Activated T-helper 2 cell treated with anti-CD3 and anti-CD28 coated beads, Interferon-gamma antibody, Interleukin-2, Interleukin-4, amounts not matched to agents 10 μg/mL and 5 μg/mL and 100 μg/mL, durations not matched to agents 14 hours and 24 hours and 36 hours (primary cell): ENCODE measurements around the gene MPPED2. TPM values are rescaled to one million over a fixed set of nuclear protein-coding genes. Genes with fewer than 3 reads are reported as not detected.

Source experiments
- DNase-seq: peaks from one replicate; pipeline ENCODE4 v3.0.0; 2021; ENCODE audit warnings: low spot score
- H3K27ac Mint-ChIP-seq: one replicate; pipeline ENCODE4 v1.8.0; 2021; ENCODE audit warnings: mixed read lengths
- H3K27me3 Mint-ChIP-seq: one replicate; pipeline ENCODE4 v1.8.0; 2021; ENCODE audit warnings: low read depth, mixed read lengths
- H3K36me3 Mint-ChIP-seq: one replicate; pipeline ENCODE4 v1.8.0; 2021; ENCODE audit warnings: low read depth, mixed read lengths
- H3K4me1 Mint-ChIP-seq: one replicate; pipeline ENCODE4 v1.8.0; 2021; ENCODE audit warnings: low read depth, mixed read lengths
- H3K4me3 Mint-ChIP-seq: one replicate; pipeline ENCODE4 v1.8.0; 2021; ENCODE audit warnings: low read depth, mild to moderate bottlenecking, moderate library complexity, mixed read lengths
- H3K9me3 Mint-ChIP-seq: one replicate; pipeline ENCODE4 v1.8.0; 2021; ENCODE audit warnings: mixed read lengths
- intact Hi-C: fragments of 100-400 bp; cut with micrococcal nuclease; formaldehyde crosslinking; loops from one replicate; pipeline ENCODE4 v1.15.1; 2023
- total RNA-seq: library from RNA; stranded (reverse); gene quantifications from 2 replicates; pipeline ENCODE4 v1.2.3, GENCODE V29; 2022

MPPED2 gene
- total RNA-seq, 1 donor from 2014 or later = not detected

DNA sequence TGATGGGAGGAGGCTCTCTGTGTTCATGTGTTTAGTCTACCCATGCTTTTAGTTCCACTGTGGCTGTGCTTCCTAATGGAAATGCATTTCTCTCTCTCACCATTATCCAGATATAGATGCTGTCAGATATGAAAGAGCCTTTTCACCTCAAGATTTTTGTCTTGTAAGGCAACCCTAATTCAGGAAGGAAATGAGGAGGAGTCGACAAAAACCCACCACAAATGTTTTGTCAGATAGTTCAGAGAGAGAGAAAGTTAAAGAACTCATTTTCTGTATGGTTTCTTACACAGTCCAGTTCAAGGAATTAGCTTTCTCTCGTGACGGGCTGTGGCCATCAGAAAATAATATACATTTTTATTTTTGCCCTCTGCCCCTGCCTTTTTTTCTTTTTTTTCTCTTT lies 180.8 kb downstream of the MPPED2 start:
- no peak overlapping the region for H3K27ac Mint-ChIP-seq
- intact Hi-C loops = no loop called here
- no peaks in the 10 kb centered on the region for H3K36me3 Mint-ChIP-seq
- DNase-seq = no peak
- no peaks in the 10 kb centered on the region for H3K27me3 Mint-ChIP-seq
- no peaks in the 10 kb centered on the region for H3K9me3 Mint-ChIP-seq
- H3K4me3 Mint-ChIP-seq = no peak overlapping the region
- no peaks in the 10 kb centered on the region for H3K4me1 Mint-ChIP-seq

- no peak for DNase-seq
- intact Hi-C loops = no loop called here
- Mint-ChIP-seq H3K27me3 (no peaks in the 10 kb centered on the region), H3K4me3 (no peak overlapping the region), H3K36me3 (no peaks in the 10 kb centered on the region), H3K27ac (no peak overlapping the region), H3K4me1 (no peaks in the 10 kb centered on the region), H3K9me3 (no peaks in the 10 kb centered on the region)
Measured at GRCh38 chr11:30404136-30404535, 182.0 kb downstream of the MPPED2 start.

GRCh38 chr11:30395751-30396150 lies 190.4 kb downstream of the MPPED2 start:
- no peak for DNase-seq
- H3K4me3 Mint-ChIP-seq = no peak overlapping the region
- H3K27me3 Mint-ChIP-seq = no peaks in the 10 kb centered on the region
- no peaks in the 10 kb centered on the region for H3K36me3 Mint-ChIP-seq
- H3K9me3 Mint-ChIP-seq = no peaks in the 10 kb centered on the region
- no peak overlapping the region for H3K27ac Mint-ChIP-seq
- no peaks in the 10 kb centered on the region for H3K4me1 Mint-ChIP-seq
- intact Hi-C loops = no loop called here

DNA sequence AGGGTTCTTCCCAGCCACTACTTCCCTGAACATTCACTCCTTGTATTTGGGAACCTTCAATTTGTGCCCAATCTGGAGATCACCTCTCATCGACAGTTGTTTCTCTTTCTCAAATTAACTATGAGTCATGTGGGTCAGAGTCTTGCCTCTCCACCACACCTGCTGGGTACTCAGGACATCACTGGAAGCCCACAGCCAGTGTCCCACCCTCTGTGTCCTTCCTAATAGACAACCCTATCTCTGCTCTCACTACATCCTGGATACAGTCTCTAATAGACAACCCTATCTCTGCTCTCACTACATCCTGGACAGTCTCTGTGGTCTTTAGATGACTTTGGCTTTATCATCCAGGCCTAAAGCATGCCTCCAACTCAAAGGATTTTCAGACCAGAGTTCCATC lies 193.1 kb downstream of the MPPED2 start:
- no peaks in the 10 kb centered on the region for H3K4me1 Mint-ChIP-seq
- H3K36me3 Mint-ChIP-seq = no peaks in the 10 kb centered on the region
- intact Hi-C loops = no loop called here
- DNase-seq = no peak
- no peaks in the 10 kb centered on the region for H3K9me3 Mint-ChIP-seq
- no peaks in the 10 kb centered on the region for H3K27me3 Mint-ChIP-seq
- no peak overlapping the region for H3K4me3 Mint-ChIP-seq
- no peak overlapping the region for H3K27ac Mint-ChIP-seq

GRCh38 chr11:30392221-30392784 lies 193.8 kb downstream of the MPPED2 start:
- Mint-ChIP-seq H3K27ac (no peak overlapping the region), H3K4me3 (no peak overlapping the region), H3K27me3 (no peaks in the 10 kb centered on the region), H3K9me3 (no peaks in the 10 kb centered on the region), H3K4me1 (no peaks in the 10 kb centered on the region), H3K36me3 (no peaks in the 10 kb centered on the region)
- intact Hi-C loops = no loop called here
- DNase-seq = no peak

DNA sequence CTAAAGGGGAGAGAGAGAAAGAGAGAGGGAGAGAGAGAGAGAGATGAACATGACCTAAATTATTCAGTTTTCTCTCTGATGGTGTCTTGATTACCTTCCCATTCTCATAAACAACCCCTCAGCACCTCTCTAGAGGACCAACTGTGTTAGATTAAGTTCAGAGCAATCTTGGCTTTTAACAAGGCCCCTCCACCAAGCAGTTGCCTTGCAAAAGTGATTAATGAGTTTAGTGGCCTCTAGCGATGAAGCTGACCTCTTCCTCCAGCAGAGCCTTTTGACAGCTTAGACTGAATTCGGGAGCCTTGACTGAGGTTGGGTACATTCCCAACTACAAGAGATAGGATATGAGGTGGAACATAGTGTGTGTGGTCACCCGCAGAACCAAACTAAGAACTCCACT lies 197.2 kb downstream of the MPPED2 start:
- no peak overlapping the region for H3K4me3 Mint-ChIP-seq
- H3K4me1 Mint-ChIP-seq = no peaks in the 10 kb centered on the region
- intact Hi-C loops = no loop called here
- no peaks in the 10 kb centered on the region for H3K27me3 Mint-ChIP-seq
- H3K36me3 Mint-ChIP-seq = no peaks in the 10 kb centered on the region
- no peaks in the 10 kb centered on the region for H3K9me3 Mint-ChIP-seq
- no peak overlapping the region for H3K27ac Mint-ChIP-seq
- no peak for DNase-seq

- H3K4me1 Mint-ChIP-seq = no peaks in the 10 kb centered on the region
- H3K9me3 Mint-ChIP-seq = no peaks in the 10 kb centered on the region
- no peaks in the 10 kb centered on the region for H3K27me3 Mint-ChIP-seq
- DNase-seq = no peak
- H3K36me3 Mint-ChIP-seq = no peaks in the 10 kb centered on the region
- H3K4me3 Mint-ChIP-seq = no peak overlapping the region
- intact Hi-C loops = no loop called here
- no peak overlapping the region for H3K27ac Mint-ChIP-seq
Measured at GRCh38 chr11:30387891-30388861, 198.0 kb downstream of the MPPED2 start.

GRCh38 chr11:30381879-30382278 lies 204.3 kb downstream of the MPPED2 start:
- Mint-ChIP-seq H3K27ac (no peak overlapping the region), H3K36me3 (no peaks in the 10 kb centered on the region), H3K9me3 (no peaks in the 10 kb centered on the region), H3K4me3 (no peak overlapping the region), H3K27me3 (no peaks in the 10 kb centered on the region), H3K4me1 (no peaks in the 10 kb centered on the region)
- intact Hi-C loops = no loop called here
- DNase-seq = no peak

GRCh38 chr11:30380846-30381245 lies 205.3 kb downstream of the MPPED2 start:
- H3K4me1 Mint-ChIP-seq = no peaks in the 10 kb centered on the region
- H3K27me3 Mint-ChIP-seq = no peaks in the 10 kb centered on the region
- H3K4me3 Mint-ChIP-seq = no peak overlapping the region
- H3K27ac Mint-ChIP-seq = no peak overlapping the region
- H3K9me3 Mint-ChIP-seq = no peaks in the 10 kb centered on the region
- H3K36me3 Mint-ChIP-seq = no peaks in the 10 kb centered on the region
- DNase-seq = no peak
- intact Hi-C loops = no loop called here

DNA sequence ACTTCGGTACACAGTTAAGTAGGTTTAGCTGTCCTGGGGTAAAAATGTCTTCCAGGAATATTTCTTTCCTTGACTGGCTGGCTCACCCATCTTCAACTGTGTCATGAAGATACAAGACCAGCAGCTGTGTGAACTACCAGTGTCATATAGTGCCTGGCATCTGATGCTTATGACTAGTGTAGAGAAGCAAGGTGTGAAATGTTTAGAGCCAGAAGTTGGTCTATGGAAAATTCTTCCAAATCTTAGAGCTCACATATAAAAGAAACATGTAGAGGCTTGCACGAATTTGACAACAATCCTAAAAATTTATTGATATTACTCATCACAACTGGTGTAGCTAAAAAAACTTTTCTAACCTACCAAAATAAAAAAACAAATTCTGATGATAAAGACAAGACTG lies 208.8 kb downstream of the MPPED2 start:
- H3K27me3 Mint-ChIP-seq = no peaks in the 10 kb centered on the region
- H3K9me3 Mint-ChIP-seq = no peaks in the 10 kb centered on the region
- intact Hi-C loops = no loop called here
- no peak overlapping the region for H3K27ac Mint-ChIP-seq
- no peaks in the 10 kb centered on the region for H3K36me3 Mint-ChIP-seq
- no peak for DNase-seq
- H3K4me1 Mint-ChIP-seq = no peaks in the 10 kb centered on the region
- H3K4me3 Mint-ChIP-seq = no peak overlapping the region

GRCh38 chr11:30370164-30370563 lies 216.0 kb downstream of the MPPED2 start:
- Mint-ChIP-seq H3K36me3 (no peaks in the 10 kb centered on the region), H3K4me1 (no peaks in the 10 kb centered on the region), H3K27ac (no peak overlapping the region), H3K4me3 (no peak overlapping the region), H3K27me3 (no peaks in the 10 kb centered on the region), H3K9me3 (no peaks in the 10 kb centered on the region)
- intact Hi-C loops = no loop called here
- DNase-seq = no peak

DNA sequence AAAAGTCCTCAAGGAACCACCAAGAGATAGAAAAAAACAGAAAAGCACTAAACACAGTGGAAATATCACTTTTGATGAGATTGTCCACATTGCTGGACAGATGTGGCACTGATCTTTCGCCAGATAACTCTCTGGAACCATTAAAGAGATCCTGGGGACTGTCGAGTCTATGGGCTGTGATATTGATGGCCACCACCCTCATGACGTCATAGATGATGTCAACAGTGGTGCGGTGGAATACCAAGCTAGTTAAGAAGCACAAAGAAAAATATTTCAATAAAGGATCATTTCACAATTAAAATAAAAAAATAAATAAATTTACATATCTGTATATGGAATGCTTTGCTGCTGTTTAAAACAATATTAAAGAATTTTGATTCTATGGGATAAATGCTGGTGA lies 217.8 kb downstream of the MPPED2 start:
- no peaks in the 10 kb centered on the region for H3K4me1 Mint-ChIP-seq
- no peaks in the 10 kb centered on the region for H3K27me3 Mint-ChIP-seq
- no peaks in the 10 kb centered on the region for H3K9me3 Mint-ChIP-seq
- H3K4me3 Mint-ChIP-seq = no peak overlapping the region
- no peak for DNase-seq
- no peak overlapping the region for H3K27ac Mint-ChIP-seq
- intact Hi-C loops = no loop called here
- no peaks in the 10 kb centered on the region for H3K36me3 Mint-ChIP-seq

DNA sequence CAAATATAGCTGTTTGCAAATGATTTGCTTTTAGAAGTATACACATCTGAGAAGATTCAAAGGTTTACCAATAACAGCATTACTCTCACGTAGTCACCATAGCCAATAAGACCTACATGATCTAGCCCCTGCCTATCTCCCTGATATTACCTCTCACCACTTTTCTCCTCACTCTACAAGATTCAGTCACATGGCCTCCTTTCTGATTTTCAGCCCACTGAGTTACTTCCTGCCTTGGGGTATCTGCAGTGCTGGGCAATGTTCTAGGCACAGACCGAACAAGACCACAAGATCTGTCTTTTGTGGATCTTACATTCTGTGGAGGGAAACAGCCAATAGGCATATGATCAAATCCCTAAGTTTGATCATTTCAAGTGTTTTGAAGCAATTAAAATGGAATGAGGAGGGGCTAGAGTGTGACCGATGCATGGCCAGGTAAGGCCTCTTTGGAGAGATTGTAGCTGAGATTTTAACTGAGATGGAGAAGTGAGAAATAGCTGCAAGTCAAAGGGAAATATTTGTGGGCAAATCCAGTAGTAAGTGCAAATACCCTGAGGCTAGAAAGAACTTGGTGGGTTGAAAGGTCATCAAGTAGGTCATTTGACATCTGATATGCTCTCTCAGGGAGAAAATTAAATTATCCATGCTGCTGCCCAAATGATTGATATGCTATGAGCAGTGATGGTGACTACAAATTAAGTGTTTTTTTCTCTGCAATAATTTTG lies 220.2 kb downstream of the MPPED2 start:
- H3K36me3 Mint-ChIP-seq = no peaks in the 10 kb centered on the region
- H3K4me1 Mint-ChIP-seq = no peaks in the 10 kb centered on the region
- H3K27me3 Mint-ChIP-seq = no peaks in the 10 kb centered on the region
- H3K4me3 Mint-ChIP-seq = no peak overlapping the region
- intact Hi-C loops = no loop called here
- DNase-seq = no peak
- H3K27ac Mint-ChIP-seq = no peak overlapping the region
- H3K9me3 Mint-ChIP-seq = no peaks in the 10 kb centered on the region
